Hepatocyte (in vitro differentiated cells): ENCODE measurements around the gene ZC3HAV1. TPM values are rescaled to one million over a fixed set of nuclear protein-coding genes. Genes with fewer than 3 reads are reported as not detected.

Experiments
- DNase-seq: peaks from one replicate; pipeline ENCODE4 v3.0.0-alpha.2; 2016; ENCODE audit warnings: low spot score
- H2AFZ ChIP-seq: fragments of 200-600 bp; sonication (generic); 2 replicates; pipeline ENCODE4 v1.6.0; 2016; ENCODE audit warnings: antibody characterized with exemption, mild to moderate bottlenecking
- H3K27ac ChIP-seq: fragments of 200-600 bp; sonication (generic); 2 replicates; pipeline ENCODE4 v1.5.1; 2016; ENCODE audit warnings: mild to moderate bottlenecking
- H3K27me3 ChIP-seq: fragments of 200-600 bp; sonication (generic); 2 replicates; pipeline ENCODE4 v1.6.1; 2016
- H3K36me3 ChIP-seq: fragments of 200-600 bp; sonication (generic); replicated peaks from 2 replicates; pipeline ENCODE4 v1.5.1; 2016; ENCODE audit warnings: low read depth; ENCODE audit not compliant: insufficient read depth
- H3K4me1 ChIP-seq: fragments of 200-600 bp; sonication (generic); 2 replicates; pipeline ENCODE4 v1.5.1; 2016; ENCODE audit warnings: mild to moderate bottlenecking, moderate library complexity; ENCODE audit not compliant: insufficient read depth
- H3K4me2 ChIP-seq: fragments of 200-600 bp; sonication (generic); 2 replicates; pipeline ENCODE4 v1.6.0; 2016
- H3K4me3 ChIP-seq: fragments of 200-600 bp; sonication (generic); 2 replicates; pipeline ENCODE4 v1.5.1; 2016; ENCODE audit warnings: mild to moderate bottlenecking
- H3K79me2 ChIP-seq: fragments of 200-600 bp; sonication (generic); 2 replicates; pipeline ENCODE4 v1.6.0; 2017; ENCODE audit warnings: mild to moderate bottlenecking
- H3K9me2 ChIP-seq: fragments of 200-600 bp; sonication (generic); replicated peaks from 2 replicates; pipeline ENCODE4 v1.6.0; 2017; ENCODE audit warnings: mild to moderate bottlenecking; ENCODE audit not compliant: insufficient read depth
- H3K9me3 ChIP-seq: fragments of 200-600 bp; sonication (generic); 2 replicates; pipeline ENCODE4 v1.5.1; 2016; ENCODE audit warnings: low read depth, mild to moderate bottlenecking
- H4K20me1 ChIP-seq: fragments of 200-600 bp; sonication (generic); 2 replicates; pipeline ENCODE4 v1.6.0; 2016; ENCODE audit warnings: mild to moderate bottlenecking; ENCODE audit not compliant: insufficient read depth, poor library complexity, severe bottlenecking
- EZH2 ChIP-seq: fragments of 200-600 bp; sonication (generic); IDR thresholded peaks from 2 replicates; pipeline ENCODE4 v1.6.1; 2016; ENCODE audit warnings: antibody characterized with exemption, mild to moderate bottlenecking, borderline replicate concordance
- EZH2phosphoT487 ChIP-seq: fragments of 200-600 bp; sonication (generic); IDR thresholded peaks from one replicate; pipeline ENCODE4 v1.6.1; 2018; ENCODE audit warnings: antibody characterized with exemption, mild to moderate bottlenecking, low read depth, moderate library complexity; ENCODE audit not compliant: unreplicated experiment, severe bottlenecking
- WGBS: methylation state at CpG from one replicate; pipeline ENCODE4 v1.1.6; 2016; ENCODE audit warnings: low lambda C conversion rate; ENCODE audit errors: missing lambda C conversion rate; 5-methylcytosine and 5-hydroxymethylcytosine counted together
- polyA plus RNA-seq: library from polyadenylated mRNA; unstranded; fragments of >200 nt; fragmentation: Nextera tagmentation; extraction: Ambion mirVana; gene quantifications from 2 replicates; pipeline ENCODE4 v1.2.1, GENCODE V29; 2016
- total RNA-seq: library from RNA; depleted of rRNA; stranded (reverse); fragments of >200 nt; gene quantifications from 2 replicates; pipeline ENCODE4 v1.2.3, GENCODE V29; 2014
- TF ChIP-seq, protein P1 (sequence below): fragments of 200-600 bp; sonication (generic); IDR thresholded peaks from 2 replicates; pipeline ENCODE4 v1.5.1; 2016; ENCODE audit warnings: antibody characterized with exemption, mild to moderate bottlenecking; ENCODE audit not compliant: poor library complexity

Gene ZC3HAV1
- total and polyA plus RNA-seq, 2 experiments from 2014 or later = 20.4 to 27.9 TPM

DNA sequence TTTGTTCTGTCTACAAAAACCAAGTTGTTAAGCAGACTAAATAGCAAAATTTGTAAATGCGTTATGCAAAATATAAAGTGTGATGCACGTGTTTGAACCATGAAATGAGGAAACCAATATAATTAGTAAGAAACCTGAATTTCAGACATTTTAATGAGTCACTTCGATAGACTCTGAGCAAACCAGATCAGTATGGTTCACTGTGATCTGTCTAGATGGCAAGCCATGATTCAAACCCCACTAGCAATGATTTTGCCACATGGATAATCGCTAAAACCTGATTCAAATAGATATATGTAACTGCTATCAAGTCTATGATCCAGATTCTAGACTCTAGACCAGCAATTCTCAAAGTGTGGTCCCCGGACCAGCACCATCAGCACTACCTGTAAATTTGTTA, 24.8 kb downstream of the ZC3HAV1 start:
- Histone ChIP-seq H4K20me1 (no peaks in the 10 kb centered on the region), H3K36me3 (no peaks in the 10 kb centered on the region), H3K4me2 (no peak overlapping the region), H2AFZ (no peak overlapping the region), H3K27ac (no peak overlapping the region), H3K79me2 (peaks cover 4% of the 10 kb centered on the region), H3K9me3 (no peaks in the 10 kb centered on the region), H3K9me2 (no peaks in the 10 kb centered on the region), H3K4me1 (no peaks in the 10 kb centered on the region), H3K4me3 (no peak overlapping the region), H3K27me3 (no peaks in the 10 kb centered on the region)
- WGBS = 95% methylated on average over 5 of the region's 5 CpGs
- TF ChIP-seq, protein P1, sequence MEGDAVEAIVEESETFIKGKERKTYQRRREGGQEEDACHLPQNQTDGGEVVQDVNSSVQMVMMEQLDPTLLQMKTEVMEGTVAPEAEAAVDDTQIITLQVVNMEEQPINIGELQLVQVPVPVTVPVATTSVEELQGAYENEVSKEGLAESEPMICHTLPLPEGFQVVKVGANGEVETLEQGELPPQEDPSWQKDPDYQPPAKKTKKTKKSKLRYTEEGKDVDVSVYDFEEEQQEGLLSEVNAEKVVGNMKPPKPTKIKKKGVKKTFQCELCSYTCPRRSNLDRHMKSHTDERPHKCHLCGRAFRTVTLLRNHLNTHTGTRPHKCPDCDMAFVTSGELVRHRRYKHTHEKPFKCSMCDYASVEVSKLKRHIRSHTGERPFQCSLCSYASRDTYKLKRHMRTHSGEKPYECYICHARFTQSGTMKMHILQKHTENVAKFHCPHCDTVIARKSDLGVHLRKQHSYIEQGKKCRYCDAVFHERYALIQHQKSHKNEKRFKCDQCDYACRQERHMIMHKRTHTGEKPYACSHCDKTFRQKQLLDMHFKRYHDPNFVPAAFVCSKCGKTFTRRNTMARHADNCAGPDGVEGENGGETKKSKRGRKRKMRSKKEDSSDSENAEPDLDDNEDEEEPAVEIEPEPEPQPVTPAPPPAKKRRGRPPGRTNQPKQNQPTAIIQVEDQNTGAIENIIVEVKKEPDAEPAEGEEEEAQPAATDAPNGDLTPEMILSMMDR = no peak
- TF ChIP-seq EZH2phosphoT487 (no peak), EZH2 (no peak)
- no peak for DNase-seq

DNA sequence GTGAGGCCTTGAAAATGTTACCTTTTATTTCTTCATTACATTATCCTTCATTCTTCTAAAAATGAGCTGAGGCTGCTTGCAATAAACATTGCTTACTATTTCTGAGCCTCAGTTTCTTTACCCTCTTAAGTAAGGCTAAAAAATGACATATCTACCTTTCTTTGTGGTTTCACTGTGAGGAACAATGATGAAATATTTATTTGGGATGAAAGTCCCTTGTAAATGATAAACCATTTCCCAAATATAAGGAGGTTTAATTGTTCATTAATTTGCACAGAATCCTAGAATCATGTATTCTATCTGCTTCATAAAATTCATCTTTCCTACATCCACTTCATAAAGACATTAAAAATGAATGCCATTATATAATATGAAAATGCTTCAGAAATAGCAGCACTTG, 27.9 kb downstream of the ZC3HAV1 start:
- Histone ChIP-seq H3K4me3 (no peak overlapping the region), H3K4me2 (no peak overlapping the region), H3K27me3 (no peaks in the 10 kb centered on the region), H3K9me3 (no peaks in the 10 kb centered on the region), H3K4me1 (no peaks in the 10 kb centered on the region), H3K9me2 (no peaks in the 10 kb centered on the region), H4K20me1 (no peaks in the 10 kb centered on the region), H3K79me2 (no peaks in the 10 kb centered on the region), H3K36me3 (no peaks in the 10 kb centered on the region), H2AFZ (no peak overlapping the region), H3K27ac (no peak overlapping the region)
- TF ChIP-seq EZH2 = no peak
- TF ChIP-seq, protein P1 = no peak
- no peak for TF ChIP-seq EZH2phosphoT487
- no peak for DNase-seq

DNA sequence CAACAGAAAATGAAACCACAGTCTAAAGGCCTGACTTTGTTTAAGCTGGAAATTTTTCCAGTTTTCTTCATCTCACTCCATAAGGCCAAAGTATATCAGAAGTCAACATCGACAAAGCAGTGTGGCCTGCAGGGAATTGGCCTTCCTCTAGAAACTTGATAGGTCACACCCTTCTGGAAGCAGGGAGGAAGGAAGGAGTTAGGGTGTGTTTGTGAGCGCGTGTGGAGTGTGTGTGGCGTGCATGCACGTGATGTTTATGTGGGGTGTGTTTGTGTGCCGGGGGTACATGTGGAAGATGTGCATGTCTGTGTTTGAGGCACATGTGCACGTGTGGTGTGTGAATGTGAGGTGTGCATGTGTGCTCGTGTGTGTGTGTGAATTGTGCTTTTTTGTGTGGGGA, 28.6 kb downstream of the ZC3HAV1 start:
- no peak for DNase-seq
- TF ChIP-seq EZH2 (no peak), EZH2phosphoT487 (no peak)
- TF ChIP-seq, protein P1 = no peak
- no peaks in the 10 kb centered on the region for H3K4me1 ChIP-seq
- no peaks in the 10 kb centered on the region for H4K20me1 ChIP-seq
- H3K27ac ChIP-seq = no peak overlapping the region
- H3K4me2 ChIP-seq = no peak overlapping the region
- no peaks in the 10 kb centered on the region for H3K9me2 ChIP-seq
- 86% methylated on average over 8 of the region's 8 CpGs for WGBS
- no peaks in the 10 kb centered on the region for H3K79me2 ChIP-seq
- H3K36me3 ChIP-seq = no peaks in the 10 kb centered on the region
- H2AFZ ChIP-seq = no peak overlapping the region
- no peaks in the 10 kb centered on the region for H3K9me3 ChIP-seq
- H3K27me3 ChIP-seq = no peaks in the 10 kb centered on the region
- H3K4me3 ChIP-seq = no peak overlapping the region

DNA sequence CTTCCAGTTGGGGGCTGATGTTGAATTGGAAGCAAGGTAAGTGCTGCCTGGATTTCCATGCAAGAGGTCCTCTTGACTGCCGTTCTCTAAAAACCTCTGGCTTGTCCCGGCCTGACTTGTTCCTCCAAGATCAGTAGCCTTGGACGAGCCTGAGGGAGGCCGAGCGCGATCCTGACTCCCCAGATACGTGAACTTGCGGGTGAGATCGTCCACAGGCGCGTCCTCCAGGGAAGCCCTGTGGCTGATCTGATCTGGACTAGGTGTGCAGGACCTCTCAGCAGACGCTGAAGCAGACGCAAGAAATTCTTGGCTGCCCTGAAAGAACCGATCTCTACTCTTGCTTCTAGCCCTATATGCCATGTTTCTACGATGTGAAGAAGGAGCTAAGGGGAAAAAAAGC, 29.7 kb downstream of the ZC3HAV1 start:
- Histone ChIP-seq H2AFZ (no peak overlapping the region), H3K27ac (no peak overlapping the region), H3K4me3 (no peak overlapping the region), H3K9me3 (no peaks in the 10 kb centered on the region), H3K9me2 (no peaks in the 10 kb centered on the region), H3K4me2 (no peak overlapping the region), H3K36me3 (no peaks in the 10 kb centered on the region), H4K20me1 (no peaks in the 10 kb centered on the region), H3K27me3 (no peaks in the 10 kb centered on the region), H3K79me2 (no peaks in the 10 kb centered on the region), H3K4me1 (no peaks in the 10 kb centered on the region)
- no peak for DNase-seq
- no peak for TF ChIP-seq EZH2phosphoT487
- TF ChIP-seq, protein P1 = no peak
- TF ChIP-seq EZH2 = no peak
- WGBS = 98% methylated on average over 15 of the region's 15 CpGs
